Measurements from ENCODE around the gene KRT86. TPM values are rescaled to one million over a fixed set of nuclear protein-coding genes. Genes with fewer than 3 reads are reported as not detected.

KRT86 gene
- total and polyA plus RNA-seq, 9 of the 15 experiments (the other 6 are each of a cell fraction or from before 2014, with no cell fraction given) = not detected

- peak; percentile 27; the same call in 1 of the 2 replicates for TF ChIP-seq MGA (IDR thresholded peaks at IDR 0.05)
- peak; percentile 48 to 64 for TF ChIP-seq RAD21 (CRISPR knock-in tag; conservative IDR thresholded peaks at IDR 0.05 in 1 of 2, IDR thresholded peaks at IDR 0.05 in 1 of 2)
- TF ChIP-seq RB1 (IDR thresholded peaks at IDR 0.05; ENCODE audit: low read depth) = peak; percentile 74; the same call in 1 of the 2 replicates
- TF ChIP-seq TFAP4 (CRISPR knock-in tag; IDR thresholded peaks at IDR 0.05; ENCODE audit: borderline replicate concordance) = peak; percentile 39; the same call in 1 of the 2 replicates
- TF ChIP-seq BDP1 (IDR thresholded peaks at IDR 0.05; ENCODE audit: insufficient read depth, insufficient read length) = no peak
- TF ChIP-seq MIER1 (IDR thresholded peaks at IDR 0.05; ENCODE audit: low read depth) = no peak
- TF ChIP-seq ZNF644 (tag; IDR thresholded peaks at IDR 0.05; ENCODE audit: low read depth) = no peak
- TF ChIP-seq POLR2B (IDR thresholded peaks at IDR 0.05; ENCODE audit: low read depth, partially characterized antibody) = no peak
- TF ChIP-seq RBM22 (IDR thresholded peaks at IDR 0.05; ENCODE audit: low read depth, low read length, poor library complexity, severe bottlenecking) = no peak
- TF ChIP-seq L3MBTL2 (IDR thresholded peaks at IDR 0.05) = peak; percentile 45; the same call in 1 of the 2 replicates
- no peak for TF ChIP-seq TEAD4 (IDR thresholded peaks at IDR 0.05; ENCODE audit: low read length)
- 0 out of 2 replicates have a peak, but pooled peaks have one; percentile 44 for TF ChIP-seq TEAD4 (CRISPR knock-in tag; IDR thresholded peaks at IDR 0.05; ENCODE audit: borderline replicate concordance)
- peak; percentile 34 for TF ChIP-seq CCNT2 (IDR thresholded peaks at IDR 0.05; ENCODE audit: borderline replicate concordance, extremely low read depth, insufficient read length, low read depth, low read length)
- no peak for TF ChIP-seq ZBED1 (IDR thresholded peaks at IDR 0.05)
- TF ChIP-seq POLR3G (IDR thresholded peaks at IDR 0.05; ENCODE audit: extremely low read depth, insufficient read length, insufficient replicate concordance) = no peak
Observed at GRCh38 chr12:52278575-52279421, 4.4 kb downstream of the KRT86 start (continued).
